HG03196 (cell line): Measurements from ENCODE around the gene PPP2R3A.
"Not testable (repeated sequence)": the region's sequence is repeated elsewhere in the genome, so short reads cannot be mapped to it uniquely, and the experiment has no call there.

Experiments
- ATAC-seq: cut with Tn5 transposase; IDR thresholded peaks from one replicate; pipeline ENCODE4 v1.9.1; 2021; ENCODE audit not compliant: unreplicated experiment

The PPP2R3A gene, protein sequence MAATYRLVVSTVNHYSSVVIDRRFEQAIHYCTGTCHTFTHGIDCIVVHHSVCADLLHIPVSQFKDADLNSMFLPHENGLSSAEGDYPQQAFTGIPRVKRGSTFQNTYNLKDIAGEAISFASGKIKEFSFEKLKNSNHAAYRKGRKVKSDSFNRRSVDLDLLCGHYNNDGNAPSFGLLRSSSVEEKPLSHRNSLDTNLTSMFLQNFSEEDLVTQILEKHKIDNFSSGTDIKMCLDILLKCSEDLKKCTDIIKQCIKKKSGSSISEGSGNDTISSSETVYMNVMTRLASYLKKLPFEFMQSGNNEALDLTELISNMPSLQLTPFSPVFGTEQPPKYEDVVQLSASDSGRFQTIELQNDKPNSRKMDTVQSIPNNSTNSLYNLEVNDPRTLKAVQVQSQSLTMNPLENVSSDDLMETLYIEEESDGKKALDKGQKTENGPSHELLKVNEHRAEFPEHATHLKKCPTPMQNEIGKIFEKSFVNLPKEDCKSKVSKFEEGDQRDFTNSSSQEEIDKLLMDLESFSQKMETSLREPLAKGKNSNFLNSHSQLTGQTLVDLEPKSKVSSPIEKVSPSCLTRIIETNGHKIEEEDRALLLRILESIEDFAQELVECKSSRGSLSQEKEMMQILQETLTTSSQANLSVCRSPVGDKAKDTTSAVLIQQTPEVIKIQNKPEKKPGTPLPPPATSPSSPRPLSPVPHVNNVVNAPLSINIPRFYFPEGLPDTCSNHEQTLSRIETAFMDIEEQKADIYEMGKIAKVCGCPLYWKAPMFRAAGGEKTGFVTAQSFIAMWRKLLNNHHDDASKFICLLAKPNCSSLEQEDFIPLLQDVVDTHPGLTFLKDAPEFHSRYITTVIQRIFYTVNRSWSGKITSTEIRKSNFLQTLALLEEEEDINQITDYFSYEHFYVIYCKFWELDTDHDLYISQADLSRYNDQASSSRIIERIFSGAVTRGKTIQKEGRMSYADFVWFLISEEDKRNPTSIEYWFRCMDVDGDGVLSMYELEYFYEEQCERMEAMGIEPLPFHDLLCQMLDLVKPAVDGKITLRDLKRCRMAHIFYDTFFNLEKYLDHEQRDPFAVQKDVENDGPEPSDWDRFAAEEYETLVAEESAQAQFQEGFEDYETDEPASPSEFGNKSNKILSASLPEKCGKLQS (N-terminal part only)

DNA sequence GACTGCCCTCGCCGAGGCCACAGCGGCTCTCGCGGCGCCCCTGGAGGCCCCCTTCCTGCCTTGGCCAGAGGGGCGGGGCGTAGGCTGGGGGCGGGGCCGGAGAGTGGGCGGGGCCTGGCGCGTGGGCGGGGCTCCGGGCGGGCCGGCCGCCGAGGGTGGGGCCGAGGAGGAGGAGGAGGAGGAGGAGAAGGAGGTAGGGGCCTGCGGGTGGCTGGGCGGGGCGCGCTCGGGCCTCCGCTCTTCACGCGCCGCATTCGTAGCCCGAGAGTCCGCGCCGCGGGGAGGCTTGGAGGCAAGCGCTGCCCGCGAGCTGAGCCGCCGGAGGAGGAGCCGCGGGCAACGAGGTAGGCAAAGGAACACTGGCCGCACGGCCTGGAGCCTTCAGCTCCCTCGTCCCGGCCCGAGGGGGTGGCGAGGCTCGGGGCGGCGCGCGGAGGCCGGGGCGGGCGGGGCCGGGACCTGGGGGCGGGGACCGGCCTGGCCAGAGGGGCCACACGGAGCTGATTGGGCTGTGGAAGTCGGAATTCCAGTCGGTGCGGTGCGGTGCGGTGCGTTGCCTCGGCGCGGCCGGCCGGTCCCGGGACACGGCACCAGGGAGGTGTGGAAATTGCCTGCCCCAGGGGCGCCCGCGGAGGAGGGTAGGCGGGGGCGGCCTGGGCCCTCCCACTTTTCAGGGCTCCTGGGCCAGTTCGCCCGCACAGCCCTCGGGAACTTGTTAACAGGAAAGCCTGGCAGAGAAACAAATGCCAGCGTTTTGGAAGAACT lies at the start of gene PPP2R3A:
TSS of gene PPP2R3A (plus strand) at position 223 of the 765 bp plus-strand sequence. CDS start 35,771 bp downstream, outside the sequence.
- peak; percentile 74 for ATAC-seq

DNA sequence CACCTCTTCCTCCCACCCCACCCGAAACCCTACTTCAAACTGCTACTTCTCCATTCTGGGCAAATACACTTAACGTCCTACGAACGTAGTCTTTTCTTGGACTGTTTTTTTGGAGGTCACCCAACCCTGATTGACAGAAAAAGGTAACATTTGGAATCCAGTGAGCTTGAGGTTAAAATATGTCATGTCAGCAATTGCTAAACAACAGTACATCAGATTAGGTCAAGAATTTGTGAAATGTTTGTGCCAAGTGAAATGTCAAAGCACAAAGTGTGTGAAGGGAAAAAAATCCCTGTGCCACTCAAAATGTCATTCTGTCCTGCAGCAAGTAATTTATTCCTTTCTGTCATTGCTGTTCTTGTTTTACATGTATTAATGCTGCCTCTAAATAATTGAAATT lies 49.2 kb upstream of the PPP2R3A start:
- no peak for ATAC-seq

DNA sequence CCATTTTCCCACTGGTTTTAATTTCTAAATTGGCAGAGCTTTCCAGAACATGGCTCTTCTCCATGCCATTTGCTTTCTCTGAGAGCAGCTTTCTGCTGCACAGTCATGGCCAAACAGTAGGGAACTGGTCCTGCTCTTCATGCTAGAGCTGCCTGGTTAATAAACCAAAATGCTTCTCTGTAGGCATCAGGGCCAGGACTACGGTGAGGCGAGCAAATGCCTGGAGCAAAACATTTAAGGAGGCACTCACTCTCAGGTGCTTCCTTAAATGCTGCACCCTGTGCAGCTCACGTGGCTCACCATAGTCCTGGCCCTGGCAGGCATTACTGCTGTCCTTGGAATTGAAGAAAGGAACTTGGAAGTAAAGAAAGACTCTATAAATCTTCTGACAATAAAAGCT lies 48.5 kb upstream of the PPP2R3A start:
- no peak for ATAC-seq

DNA sequence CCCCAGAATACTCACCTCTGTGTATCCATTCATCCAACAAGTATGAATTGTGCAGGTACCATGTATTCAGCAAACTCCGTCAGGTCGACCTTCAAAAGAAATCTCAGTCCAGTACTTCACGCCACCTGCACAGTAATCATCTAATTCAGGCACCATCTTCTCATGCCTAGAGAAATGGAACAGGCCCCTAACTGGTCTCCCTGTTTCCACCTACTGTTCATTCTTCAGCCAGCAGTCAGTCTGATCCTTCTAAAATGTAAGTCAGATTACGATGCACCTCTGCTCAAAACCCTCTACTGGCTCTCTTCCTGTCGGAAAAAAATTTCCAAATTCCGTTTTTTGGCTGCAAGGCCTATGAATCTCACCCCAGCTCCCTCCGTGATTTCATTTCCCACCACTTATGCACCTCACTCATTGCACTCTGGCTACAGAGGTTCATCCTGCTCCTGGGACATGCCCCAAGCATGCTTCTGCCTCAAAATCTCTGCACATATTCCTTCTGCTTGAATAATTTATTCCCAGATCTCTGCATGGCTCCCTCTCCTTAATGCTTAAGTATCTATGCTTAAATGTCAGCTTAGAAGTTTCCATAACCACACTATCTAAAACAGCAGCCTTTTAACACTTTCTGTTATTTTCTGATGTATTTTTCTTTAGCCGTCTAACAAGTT lies 47.5 kb upstream of the PPP2R3A start:
- ATAC-seq, result no peak

DNA sequence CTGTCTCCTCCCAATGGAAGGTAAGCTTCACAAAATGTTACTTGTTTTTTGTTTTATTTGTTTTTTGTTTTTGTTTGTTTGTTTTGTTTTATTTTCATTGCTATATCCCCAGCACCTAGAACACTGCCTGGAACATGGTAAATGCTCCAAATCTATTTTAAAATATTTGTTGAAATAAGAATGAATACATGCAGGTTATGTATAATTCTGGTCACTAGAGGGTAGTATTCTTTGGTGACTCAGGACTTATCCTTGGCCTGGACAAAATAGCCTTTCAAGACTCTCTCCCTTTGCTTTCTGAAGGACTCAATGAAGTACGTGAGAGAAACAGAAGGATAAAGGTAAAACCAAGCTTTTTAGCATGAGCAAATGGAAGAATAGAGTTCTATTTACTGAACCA lies 46.9 kb upstream of the PPP2R3A start:
- ATAC-seq, result no peak

DNA sequence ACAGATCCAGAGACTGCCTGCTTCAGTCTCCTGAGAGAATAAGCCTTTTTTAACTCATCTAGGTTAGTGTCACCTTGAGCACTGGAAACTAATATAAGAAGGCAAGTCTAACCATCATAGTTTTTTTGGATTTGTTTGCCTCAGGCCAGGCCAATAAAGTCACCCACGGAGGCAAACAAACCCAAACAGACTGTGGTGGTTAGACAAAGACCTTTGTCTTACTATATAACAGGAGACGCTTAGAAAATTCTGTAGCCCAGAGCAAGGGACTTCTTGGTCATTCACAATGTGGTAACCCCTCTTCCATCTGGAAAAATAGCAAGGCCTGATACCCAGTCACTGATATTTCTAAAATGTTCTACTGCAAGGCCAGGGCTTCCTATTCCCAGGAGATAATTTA lies 45.3 kb upstream of the PPP2R3A start:
- ATAC-seq, result no peak

DNA sequence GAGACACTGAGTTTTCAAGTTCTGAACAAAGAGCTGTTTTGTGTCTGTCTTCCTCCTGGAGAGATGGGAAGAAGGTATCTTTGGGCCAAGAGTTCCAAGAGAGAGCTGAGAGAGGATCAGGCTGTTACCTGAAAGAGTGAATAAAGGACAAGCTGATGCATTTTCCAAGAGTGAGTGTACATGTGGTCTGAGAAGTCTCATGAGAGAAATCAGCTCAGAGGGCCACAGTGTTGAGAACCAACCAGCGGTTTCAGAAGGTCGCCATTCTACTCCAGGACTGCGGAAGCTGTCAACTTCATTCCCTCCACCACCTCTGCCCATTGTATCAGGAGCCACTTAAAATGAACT lies 42.7 kb upstream of the PPP2R3A start:
- no peak for ATAC-seq

DNA sequence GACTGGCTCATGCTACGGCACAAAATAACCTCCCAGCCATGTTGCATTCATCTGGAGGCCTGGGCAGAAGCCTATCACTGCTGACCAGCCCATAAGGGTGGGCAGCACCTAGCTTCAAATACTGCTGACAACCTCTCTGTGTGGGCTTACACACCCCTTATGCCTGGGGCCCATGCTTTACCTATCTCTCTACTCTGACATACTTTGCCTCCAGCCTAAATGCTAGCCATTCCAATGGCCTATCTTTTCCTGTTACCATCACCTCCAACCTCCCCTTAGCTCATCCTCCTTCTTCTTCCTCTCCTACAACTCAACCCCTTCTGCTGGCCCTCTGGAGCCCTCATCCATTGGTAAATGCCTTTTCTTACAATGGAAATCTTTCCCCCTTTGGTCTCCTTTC lies 41.0 kb upstream of the PPP2R3A start:
- no peak for ATAC-seq

DNA sequence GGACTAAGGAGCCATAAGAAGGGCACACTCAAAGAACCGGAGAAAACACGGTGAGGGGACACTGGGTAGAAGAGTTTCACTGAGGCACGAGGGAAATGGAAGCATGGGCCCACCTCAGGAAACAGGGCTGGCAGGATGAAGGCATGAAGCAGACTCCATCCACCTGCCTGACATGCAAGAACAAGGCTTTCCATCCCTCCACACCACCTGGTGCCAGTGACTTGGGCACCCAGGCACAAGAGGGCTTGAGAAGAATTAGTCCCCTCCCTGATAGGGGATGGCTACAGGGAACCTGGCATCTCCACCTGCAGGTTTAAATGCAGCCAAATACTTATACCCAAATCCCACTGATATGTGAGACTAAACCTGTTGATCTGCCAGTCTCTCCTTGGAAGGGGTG lies 38.9 kb upstream of the PPP2R3A start:
- ATAC-seq, result no peak

DNA sequence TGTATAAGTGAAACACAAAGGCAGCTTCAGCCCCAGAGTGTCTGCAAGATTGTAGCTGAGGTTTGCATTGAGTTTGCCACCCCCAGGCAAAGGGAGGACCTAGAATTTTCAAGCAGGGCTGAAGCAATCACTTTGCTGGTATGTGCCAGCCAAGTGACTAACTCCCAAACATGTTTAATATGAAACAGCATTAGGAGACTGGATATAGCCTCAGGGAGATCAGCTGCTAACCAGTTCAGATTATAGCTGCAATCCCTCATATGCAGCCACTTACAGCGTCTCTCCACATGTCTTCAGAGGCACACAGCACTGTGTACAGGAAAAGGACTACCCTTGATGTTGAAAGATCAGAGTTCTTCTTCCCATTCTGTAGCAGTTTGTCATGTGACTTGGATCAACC lies 38.4 kb upstream of the PPP2R3A start:
- ATAC-seq, result no peak

DNA sequence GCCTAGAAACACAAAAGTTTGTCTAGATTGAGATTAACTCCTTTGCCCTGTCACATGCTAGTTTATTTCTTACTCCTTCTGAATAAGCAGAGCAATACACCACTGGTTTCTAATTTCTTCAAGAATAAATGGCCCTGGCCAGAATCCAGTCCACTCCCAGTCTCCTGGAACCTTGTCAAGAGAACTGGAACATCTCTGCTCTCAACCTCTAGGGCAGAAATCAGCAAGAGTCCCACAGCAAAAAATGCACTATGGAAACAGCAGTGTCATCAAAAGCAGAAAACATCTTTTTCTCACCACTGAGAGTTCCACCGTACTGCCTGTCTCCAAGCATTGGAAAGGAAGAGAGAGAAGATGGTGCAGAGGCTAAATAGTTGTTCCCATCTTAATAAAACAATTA lies 35.9 kb upstream of the PPP2R3A start:
- ATAC-seq, result no peak

DNA sequence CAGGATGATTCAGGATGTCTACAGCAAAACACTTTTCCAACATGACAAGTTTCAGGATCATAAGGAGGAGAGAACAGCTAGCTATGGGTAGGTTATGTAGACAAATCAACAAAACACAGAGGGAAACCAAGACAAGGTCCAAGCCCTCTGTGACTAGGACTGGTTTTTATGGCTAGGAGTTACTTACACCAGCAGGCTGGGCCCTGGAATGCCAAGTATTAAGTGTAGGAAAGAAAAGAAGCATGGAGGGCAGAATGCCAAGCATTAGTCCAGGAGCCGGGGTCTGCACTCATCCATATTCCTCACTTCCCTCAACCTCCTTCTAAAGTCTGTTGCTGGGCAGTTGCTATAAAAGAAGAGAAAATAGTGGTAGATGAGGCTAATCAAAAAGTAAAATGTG lies 35.3 kb upstream of the PPP2R3A start:
- ATAC-seq, result no peak

DNA sequence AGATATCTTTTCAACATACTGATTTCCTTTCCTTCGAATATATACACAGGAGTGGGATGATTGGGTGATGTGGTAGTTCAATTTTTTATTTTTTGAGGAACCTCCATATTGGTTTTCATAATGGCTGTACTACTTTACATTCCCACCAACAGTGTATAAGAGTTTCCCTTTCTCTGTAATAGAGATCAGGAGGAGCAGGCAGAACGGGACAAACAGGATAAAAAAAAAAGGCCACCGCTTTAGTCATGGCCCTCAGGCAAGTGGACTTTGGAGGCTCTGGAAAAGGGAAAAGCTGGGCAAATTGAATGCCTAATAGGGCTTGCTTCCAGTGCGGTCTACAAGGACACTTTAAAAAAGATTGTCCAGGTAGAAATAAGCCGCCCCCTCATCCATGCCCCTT lies 30.4 kb upstream of the PPP2R3A start:
- ATAC-seq, result not testable (repeated sequence)

DNA sequence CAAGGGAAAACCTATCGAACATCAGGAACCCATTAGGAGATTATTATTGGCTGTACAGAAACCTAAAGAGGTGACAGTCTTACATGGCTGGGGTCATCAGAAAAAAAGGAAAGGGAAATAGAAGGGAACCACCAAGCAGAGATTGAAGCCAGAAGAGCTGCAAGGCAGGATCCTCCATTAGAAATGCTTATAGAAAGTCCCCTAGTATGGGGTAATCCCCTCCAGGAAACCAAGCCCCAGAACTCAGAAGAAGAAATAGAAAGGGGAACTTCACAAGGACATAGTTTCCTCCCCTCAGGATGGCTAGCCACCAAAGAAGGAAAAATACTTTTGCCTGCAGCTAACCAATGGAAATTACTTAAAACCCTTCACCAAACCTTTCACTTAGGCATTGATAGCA lies 27.8 kb upstream of the PPP2R3A start:
- not testable (repeated sequence) for ATAC-seq

DNA sequence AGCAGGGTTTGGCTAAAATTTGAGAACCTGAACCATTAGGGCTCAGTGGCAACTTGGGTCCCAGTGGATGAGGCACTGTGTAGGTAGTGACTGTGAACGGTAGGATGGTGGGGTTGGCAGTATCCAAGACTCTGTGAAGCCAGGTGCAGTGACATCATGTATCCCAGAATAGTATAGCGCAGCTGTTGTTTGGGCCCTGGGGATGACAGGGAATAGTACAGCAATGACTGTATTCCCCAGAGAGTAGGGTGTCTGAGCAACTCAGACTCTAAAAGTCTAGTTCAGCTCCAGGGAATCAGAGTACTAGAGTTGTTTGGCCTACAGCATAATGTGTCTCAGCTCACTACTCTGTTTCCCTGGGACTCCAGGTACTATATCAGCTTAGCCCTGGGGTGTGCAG lies 20.7 kb upstream of the PPP2R3A start:
- ATAC-seq, result no peak

DNA sequence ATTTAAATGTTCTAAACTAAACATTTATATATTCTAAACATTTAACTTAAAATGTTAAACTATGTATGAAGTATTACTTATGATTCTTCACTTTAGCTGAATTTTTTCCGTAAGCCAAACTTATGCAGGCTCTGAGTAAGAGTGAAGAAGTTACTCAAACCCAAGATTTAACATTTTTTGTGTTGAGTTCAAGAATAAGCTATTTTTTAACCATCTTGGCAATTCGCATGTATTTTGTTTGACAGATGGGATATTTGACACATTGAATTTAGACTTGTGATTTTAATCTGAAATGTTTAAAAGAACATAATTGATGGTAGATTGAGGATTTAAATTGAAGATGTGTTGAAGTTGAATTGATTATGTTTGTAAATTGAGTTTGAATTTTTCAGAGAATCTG lies 14.6 kb upstream of the PPP2R3A start:
- ATAC-seq, result no peak

DNA sequence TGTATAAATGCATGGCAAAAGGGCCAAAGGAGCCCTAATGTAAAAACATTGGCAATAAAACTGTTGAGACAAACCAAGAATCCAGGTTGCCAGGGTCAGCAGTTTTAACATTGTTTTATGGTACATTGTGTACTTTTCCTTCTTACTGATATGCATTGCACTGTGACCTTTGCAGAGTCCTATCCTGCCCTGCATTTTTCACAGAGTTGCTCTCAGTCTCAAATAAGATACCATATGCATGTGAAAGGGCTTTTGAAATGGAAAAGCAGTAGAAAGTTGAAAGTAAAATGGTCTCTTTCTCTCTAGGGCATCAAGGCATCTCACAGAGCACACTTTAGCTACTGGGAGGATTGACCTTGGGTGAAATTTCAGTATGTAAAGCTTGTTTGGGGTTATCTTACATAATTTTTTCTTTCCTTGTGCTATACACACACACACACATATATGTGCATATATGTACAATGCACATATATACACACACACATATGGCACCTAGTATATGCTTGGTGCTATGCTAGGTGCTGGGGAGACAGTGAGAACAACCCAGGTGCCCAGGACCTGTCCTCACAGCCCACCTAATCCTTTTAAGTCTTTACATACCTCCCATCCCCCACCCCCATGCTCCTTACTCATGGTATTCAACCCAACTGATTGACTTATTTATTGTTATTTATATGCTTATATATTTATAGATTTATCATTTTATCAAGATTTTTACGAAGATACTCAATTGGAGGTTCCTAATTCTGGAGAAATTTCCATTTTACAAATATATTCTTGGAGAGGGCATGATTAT lies 1.2 kb upstream of the PPP2R3A start:
- no peak for ATAC-seq

DNA sequence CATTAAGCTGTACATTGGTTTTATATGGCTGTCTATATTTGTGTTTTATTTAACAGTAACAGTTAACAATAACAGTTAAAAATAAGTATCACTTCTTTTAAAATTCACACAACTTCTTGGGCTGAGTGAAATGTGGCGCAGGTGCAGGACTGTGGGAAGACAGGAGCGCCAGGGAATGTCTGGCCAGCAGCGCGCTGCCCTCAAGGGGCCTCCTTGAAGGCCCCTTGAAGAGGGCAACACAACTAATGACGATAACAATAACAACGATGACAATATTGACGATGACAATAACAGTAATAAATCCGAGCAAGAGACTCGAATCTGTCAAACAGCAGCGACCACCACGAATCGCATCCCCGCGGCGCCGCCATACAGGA lies 411 bp upstream of the PPP2R3A start:
- ATAC-seq, result no peak

DNA sequence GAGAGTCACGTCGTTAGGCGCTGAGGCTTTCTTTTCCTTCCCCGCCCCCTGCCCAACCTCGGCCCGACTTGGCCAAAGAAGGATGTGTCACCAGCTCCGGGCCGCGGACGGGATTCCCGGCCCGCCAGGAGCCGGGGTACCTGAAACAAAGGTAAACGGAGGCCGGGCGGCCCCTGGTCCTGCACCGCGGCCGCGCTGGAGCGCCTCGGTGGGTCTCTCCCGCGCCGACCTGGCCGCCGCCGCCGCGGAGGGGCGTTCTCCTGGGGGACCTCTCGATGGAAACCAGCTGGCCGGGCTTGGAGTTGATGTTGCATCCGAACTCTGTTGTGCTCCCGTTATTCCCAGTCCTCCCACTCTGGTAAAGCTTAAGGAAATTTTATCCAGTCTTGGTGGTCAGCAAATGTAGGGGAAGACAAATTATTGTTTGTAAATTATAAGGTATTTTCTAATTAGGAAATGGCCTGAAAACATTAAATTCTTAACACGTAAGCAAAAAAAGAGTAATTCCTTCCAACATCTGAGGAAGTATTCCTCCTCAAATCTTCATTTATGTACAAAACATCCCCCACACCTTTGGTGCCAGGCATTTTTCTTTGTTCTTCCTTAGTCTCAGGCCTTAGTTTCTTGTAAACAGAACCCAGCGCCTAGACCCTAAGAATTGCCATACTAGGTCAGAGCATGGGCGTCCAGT lies 888 bp downstream of the PPP2R3A start:
- ATAC-seq, result peak; percentile 17
